Immature natural killer cell (primary cell): ENCODE measurements around the gene TMEM181. TPM values are rescaled to one million over a fixed set of nuclear protein-coding genes. Genes with fewer than 3 reads are reported as not detected.
"Not testable (repeated sequence)": the region's sequence is repeated elsewhere in the genome, so short reads cannot be mapped to it uniquely, and the experiment has no call there.

Source experiments
- DNase-seq, 3 donors: peaks; one replicate each; pipeline ENCODE4 v3.0.0; 2022; ENCODE audit warnings: mixed read lengths in 1 of 3
- H3K27ac Mint-ChIP-seq, 6 donors: one replicate each; pipeline ENCODE4 v1.8.0; 2020; ENCODE audit warnings: mixed read lengths in 6 of 6, mild to moderate bottlenecking in 5 of 6, inconsistent platforms in 4 of 6, moderate library complexity in 3 of 6
- H3K27me3 Mint-ChIP-seq, 3 donors: one replicate each; pipeline ENCODE4 v1.8.0; 2020 to 2021; ENCODE audit warnings: low read depth in 3 of 3, mild to moderate bottlenecking in 3 of 3, mixed read lengths in 3 of 3, moderate library complexity in 3 of 3, inconsistent platforms in 1 of 3
- H3K36me3 Mint-ChIP-seq, 3 donors: one replicate each; pipeline ENCODE4 v1.8.0; 2020; ENCODE audit warnings: mixed read lengths in 3 of 3, inconsistent platforms in 2 of 3, mild to moderate bottlenecking in 2 of 3
- H3K4me1 Mint-ChIP-seq, 2 donors: one replicate each; pipeline ENCODE4 v1.8.0; 2020; ENCODE audit warnings: inconsistent platforms in 2 of 2, mild to moderate bottlenecking in 2 of 2, mixed read lengths in 2 of 2, moderate library complexity in 1 of 2
- H3K4me3 Mint-ChIP-seq, 5 donors: one replicate each; pipeline ENCODE4 v1.8.0; 2020; ENCODE audit warnings: mild to moderate bottlenecking in 5 of 5, mixed read lengths in 5 of 5, inconsistent platforms in 3 of 5, moderate library complexity in 3 of 5
- H3K9me3 Mint-ChIP-seq, 6 donors: one replicate each; pipeline ENCODE4 v1.8.0; 2020; ENCODE audit warnings: mild to moderate bottlenecking in 6 of 6, mixed read lengths in 6 of 6, inconsistent platforms in 4 of 6, moderate library complexity in 3 of 6
- polyA plus RNA-seq, 3 donors: library from polyadenylated mRNA; unstranded; fragments of 300-500 nt; fragmentation: Illumina TruSeq; gene quantifications; one replicate each; pipeline ENCODE4 v1.2.3, GENCODE V29; 2021

The TMEM181 gene
- polyA plus RNA-seq, 3 donors from 2014 or later = 4.3 to 14.8 (median 10.1) TPM

GRCh38 chr6:158663625-158664165 lies 103.8 kb downstream of the TMEM181 start:
- Mint-ChIP-seq H3K4me1 (peaks cover 34 to 47% of the 10 kb centered on the region in 2 donors), H3K36me3 (peaks cover 24 to 59% (median 36%) of the 10 kb centered on the region in 3 donors), H3K9me3 (no peaks in the 10 kb centered on the region), H3K27ac (peak overlapping the region in 1 of 6 donors; percentile 24), H3K27me3 (peaks cover 0 to 12% (median 7%) of the 10 kb centered on the region in 3 donors), H3K4me3 (no peak overlapping the region)
- DNase-seq = no peak

DNA sequence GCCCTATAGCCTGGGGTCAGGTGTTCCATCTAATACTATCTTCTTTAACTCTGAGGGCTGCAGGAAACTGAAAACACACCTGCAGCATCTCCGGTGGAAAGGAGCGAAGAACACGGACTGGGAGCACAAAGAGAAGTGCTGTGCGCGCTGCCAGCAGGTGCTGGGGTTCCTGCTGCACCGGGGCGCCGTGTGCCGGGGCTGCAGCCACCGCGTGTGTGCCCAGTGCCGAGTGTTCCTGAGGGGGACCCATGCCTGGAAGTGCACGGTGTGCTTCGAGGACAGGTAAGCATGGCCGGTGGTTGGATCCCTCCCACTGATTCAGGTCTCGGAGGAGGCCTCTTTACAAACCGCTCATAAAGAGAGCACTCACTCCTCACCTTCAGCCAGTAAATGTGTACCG lies 105.4 kb downstream of the TMEM181 start:
- Mint-ChIP-seq H3K4me3 (no peak overlapping the region), H3K27ac (peak overlapping the region in 2 of 6 donors; percentile 62 to 81), H3K27me3 (peaks cover 0 to 10% (median 6%) of the 10 kb centered on the region in 3 donors), H3K4me1 (peaks cover 24 to 35% of the 10 kb centered on the region in 2 donors), H3K36me3 (peaks cover 33 to 69% (median 43%) of the 10 kb centered on the region in 3 donors), H3K9me3 (no peaks in the 10 kb centered on the region)
- DNase-seq = no peak

DNA sequence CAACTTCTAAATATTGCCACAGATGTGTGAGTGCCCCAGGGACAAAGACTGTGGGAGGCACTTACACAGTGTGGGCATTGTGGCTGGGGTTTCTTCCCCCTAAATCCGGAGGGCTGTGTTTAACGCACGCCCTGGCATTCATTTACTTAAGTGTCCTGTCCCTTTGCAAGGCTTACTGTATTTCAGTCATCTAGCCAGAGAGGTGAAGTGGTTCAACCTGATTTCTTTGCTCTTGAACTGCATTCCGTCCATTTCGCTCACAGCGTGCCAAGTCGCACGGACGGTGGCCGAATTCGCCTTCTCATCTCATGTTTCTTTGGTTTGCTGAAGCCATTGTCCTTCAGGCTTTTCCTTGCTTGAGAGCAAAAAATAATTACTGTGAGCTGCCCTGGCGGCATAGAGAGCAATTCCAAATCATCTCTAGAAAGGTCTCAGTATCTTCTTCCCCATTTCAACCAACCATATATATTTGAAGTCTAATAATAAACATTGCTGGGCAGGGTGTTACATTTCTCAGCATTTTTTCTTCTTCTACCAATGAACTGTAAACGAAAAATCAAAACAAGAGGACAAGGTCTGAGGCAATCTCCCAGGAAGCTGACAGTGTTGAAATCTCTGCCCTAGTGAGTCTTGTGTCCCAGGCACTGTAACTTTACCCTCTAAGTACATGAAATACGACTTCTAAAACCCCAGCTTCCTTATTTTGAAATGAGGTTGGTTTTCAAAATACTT lies 106.9 kb downstream of the TMEM181 start:
- H3K4me3 Mint-ChIP-seq = no peak overlapping the region

DNA sequence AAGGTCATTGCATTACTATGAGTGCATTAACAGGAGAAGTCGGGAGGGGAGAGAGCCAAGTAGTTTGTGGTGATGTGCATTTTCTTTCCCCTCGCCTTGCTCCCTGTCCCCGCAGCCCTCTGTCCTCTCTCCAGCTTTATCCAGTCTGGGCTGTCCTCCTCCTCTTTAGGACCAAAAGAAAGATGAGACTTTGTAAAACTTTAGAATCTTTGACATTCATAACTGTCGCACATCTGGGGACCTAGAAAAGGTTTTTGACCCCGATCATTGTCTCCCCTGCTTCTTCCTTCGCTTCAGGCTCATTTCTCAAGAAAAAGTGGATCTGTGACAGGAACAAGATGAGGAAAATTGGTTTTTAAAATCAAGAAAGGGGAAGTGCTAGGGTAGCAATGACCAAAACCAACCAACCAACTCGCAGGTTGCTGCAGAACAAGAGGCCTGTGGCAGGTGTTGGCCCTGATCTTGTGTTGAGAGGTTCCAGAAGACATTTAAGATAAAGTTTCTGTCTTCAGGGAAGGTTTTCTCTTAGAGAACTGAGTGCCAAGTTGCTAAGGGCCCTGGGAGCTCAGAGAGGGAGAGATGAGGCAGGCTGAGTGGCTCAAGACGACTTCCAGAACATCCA lies 107.6 kb downstream of the TMEM181 start:
- Mint-ChIP-seq H3K4me1 (peaks cover 15 to 25% of the 10 kb centered on the region in 2 donors), H3K9me3 (no peaks in the 10 kb centered on the region), H3K27me3 (peaks cover 2 to 9% (median 4%) of the 10 kb centered on the region in 3 donors), H3K36me3 (peaks cover 25 to 60% (median 36%) of the 10 kb centered on the region in 3 donors), H3K4me3 (no peak overlapping the region), H3K27ac (peak overlapping the region in 5 of 6 donors; percentile 48 to 81 (median 65))
- DNase-seq = no peak

More for the DNA sequence above, 106.9 kb downstream of the TMEM181 start:
- Mint-ChIP-seq H3K27ac (peak overlapping the region in 5 of 6 donors; percentile 48 to 77 (median 65)), H3K9me3 (no peaks in the 10 kb centered on the region), H3K36me3 (peaks cover 32 to 64% (median 41%) of the 10 kb centered on the region in 3 donors), H3K27me3 (peaks cover 2 to 9% (median 4%) of the 10 kb centered on the region in 3 donors), H3K4me1 (peaks cover 15 to 25% of the 10 kb centered on the region in 2 donors)
- DNase-seq = no peak

GRCh38 chr6:158668707-158669103 lies 108.8 kb downstream of the TMEM181 start:
- no peak for DNase-seq
- peaks cover 17 to 25% of the 10 kb centered on the region in 2 donors for H3K4me1 Mint-ChIP-seq
- H3K4me3 Mint-ChIP-seq = no peak overlapping the region
- peak overlapping the region in 5 of 6 donors; percentile 26 to 66 (median 56) for H3K27ac Mint-ChIP-seq
- peaks cover 2 to 5% (median 3%) of the 10 kb centered on the region in 3 donors for H3K27me3 Mint-ChIP-seq
- H3K36me3 Mint-ChIP-seq = peaks cover 21 to 47% (median 29%) of the 10 kb centered on the region in 3 donors
- no peaks in the 10 kb centered on the region for H3K9me3 Mint-ChIP-seq

GRCh38 chr6:158669145-158670035 lies 109.5 kb downstream of the TMEM181 start:
- no peak for DNase-seq
- peaks cover 19 to 31% of the 10 kb centered on the region in 2 donors for H3K4me1 Mint-ChIP-seq
- no peak overlapping the region for H3K4me3 Mint-ChIP-seq
- H3K36me3 Mint-ChIP-seq = peaks cover 27 to 49% (median 35%) of the 10 kb centered on the region in 3 donors
- no peaks in the 10 kb centered on the region for H3K9me3 Mint-ChIP-seq
- H3K27me3 Mint-ChIP-seq = peaks cover 3 to 4% (median 3%) of the 10 kb centered on the region in 3 donors
- H3K27ac Mint-ChIP-seq = peak overlapping the region in 5 of 6 donors; percentile 47 to 77 (median 72)

DNA sequence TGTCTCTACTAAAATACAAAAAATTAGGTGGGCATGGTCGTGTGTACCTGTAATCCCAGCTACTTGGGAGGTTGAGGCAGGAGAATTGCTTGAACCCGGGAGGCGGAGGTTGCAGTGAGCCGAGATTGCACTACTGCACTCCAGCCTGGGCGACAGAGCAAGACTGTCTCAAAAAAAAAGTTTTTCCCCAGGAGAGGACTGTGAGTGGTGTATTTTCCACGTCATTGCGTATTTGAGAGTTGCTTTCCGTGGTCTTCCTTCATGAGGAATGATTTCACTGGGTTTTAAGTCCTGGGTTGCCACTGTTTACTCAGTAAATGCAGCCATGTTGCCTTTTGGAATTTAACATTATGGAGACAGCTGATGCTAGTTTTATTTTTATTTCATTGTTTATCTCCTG lies 112.2 kb downstream of the TMEM181 start:
- Mint-ChIP-seq H3K27ac (peak overlapping the region in 3 of 6 donors; percentile 34 to 59 (median 40)), H3K36me3 (peaks cover 25 to 41% (median 28%) of the 10 kb centered on the region in 3 donors), H3K4me1 (peaks cover 13 to 29% of the 10 kb centered on the region in 2 donors)
- H3K9me3 Mint-ChIP-seq, H3K27me3 Mint-ChIP-seq, DNase-seq, H3K4me3 Mint-ChIP-seq: not testable (repeated sequence)

DNA sequence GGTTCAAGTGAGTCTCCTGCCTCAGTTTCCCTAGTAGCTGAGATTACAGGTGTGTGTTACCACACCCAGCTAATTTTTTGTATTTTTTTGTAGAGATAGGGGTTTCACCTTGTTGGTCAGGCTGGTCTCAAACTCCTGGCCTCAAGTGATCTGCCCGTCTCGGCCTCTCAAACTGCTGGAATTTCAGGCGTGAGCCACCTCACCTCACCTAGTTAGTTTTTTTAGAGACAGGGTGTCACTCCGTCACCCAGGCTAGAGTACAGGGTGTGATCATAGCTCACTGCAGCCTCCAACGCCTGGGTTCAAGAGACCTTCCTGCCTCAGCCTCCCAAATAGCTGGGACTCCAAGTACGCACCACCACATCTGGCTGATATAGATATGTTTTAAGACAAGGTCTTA lies 112.8 kb downstream of the TMEM181 start:
- DNase-seq = no peak
- peak overlapping the region in 3 of 6 donors; percentile 7 to 84 (median 14) for H3K27ac Mint-ChIP-seq
- H3K27me3 Mint-ChIP-seq = peaks cover 2 to 6% (median 3%) of the 10 kb centered on the region in 3 donors
- H3K9me3 Mint-ChIP-seq = no peaks in the 10 kb centered on the region
- no peak overlapping the region for H3K4me3 Mint-ChIP-seq
- H3K36me3 Mint-ChIP-seq = peaks cover 24 to 40% (median 29%) of the 10 kb centered on the region in 3 donors
- H3K4me1 Mint-ChIP-seq = peaks cover 14 to 23% of the 10 kb centered on the region in 2 donors

GRCh38 chr6:158674342-158675131 lies 114.6 kb downstream of the TMEM181 start:
- Mint-ChIP-seq H3K36me3 (peaks cover 18 to 30% (median 24%) of the 10 kb centered on the region in 3 donors), H3K9me3 (no peaks in the 10 kb centered on the region), H3K27me3 (peaks cover 3 to 4% (median 4%) of the 10 kb centered on the region in 3 donors), H3K27ac (peak overlapping the region; percentile 5 to 80 (median 64)), H3K4me1 (peaks cover 16 to 17% of the 10 kb centered on the region in 2 donors), H3K4me3 (no peak overlapping the region)
- no peak for DNase-seq

GRCh38 chr6:158677094-158677493 lies 117.2 kb downstream of the TMEM181 start:
- Mint-ChIP-seq H3K27ac (peak overlapping the region in 1 of 6 donors; percentile 53), H3K36me3 (peaks cover 25 to 47% (median 30%) of the 10 kb centered on the region in 3 donors), H3K4me1 (peaks cover 22 to 38% of the 10 kb centered on the region in 2 donors)
- not testable (repeated sequence) for H3K4me3 Mint-ChIP-seq, DNase-seq, H3K9me3 Mint-ChIP-seq, H3K27me3 Mint-ChIP-seq

- Mint-ChIP-seq H3K4me3 (no peak overlapping the region), H3K27me3 (peaks cover under 1 to 9% (median 4%) of the 10 kb centered on the region in 3 donors), H3K27ac (peak overlapping the region in 4 of 6 donors; percentile 47 to 75 (median 55)), H3K4me1 (peaks cover 21 to 38% of the 10 kb centered on the region in 2 donors), H3K9me3 (no peaks in the 10 kb centered on the region), H3K36me3 (peaks cover 32 to 54% (median 37%) of the 10 kb centered on the region in 3 donors)
- DNase-seq = no peak
Measured at GRCh38 chr6:158677906-158678578, 118.2 kb downstream of the TMEM181 start.

DNA sequence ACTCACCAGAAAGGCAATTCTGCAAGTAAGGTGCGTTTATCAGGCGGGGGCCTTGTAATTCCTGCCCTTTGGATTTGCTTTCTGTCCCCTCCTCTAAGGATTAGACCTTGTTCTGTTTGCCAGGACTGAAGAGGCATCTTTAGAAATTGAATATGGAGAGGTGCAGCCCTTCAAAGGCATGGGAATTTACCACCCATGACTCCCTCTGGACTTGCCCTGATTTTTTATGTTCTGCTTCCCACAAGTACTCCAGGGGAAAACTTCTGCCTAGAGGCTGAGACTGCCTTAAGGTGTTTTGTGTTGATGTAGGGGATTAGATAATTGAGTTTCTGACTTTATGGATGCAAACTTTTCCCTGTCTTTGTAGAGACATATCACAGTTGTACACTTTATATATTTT lies 120.1 kb downstream of the TMEM181 start:
- H3K36me3 Mint-ChIP-seq = peaks cover 31 to 58% (median 36%) of the 10 kb centered on the region in 3 donors
- H3K4me3 Mint-ChIP-seq = no peak overlapping the region
- H3K27ac Mint-ChIP-seq = peak overlapping the region; percentile 20 to 89 (median 76)
- H3K27me3 Mint-ChIP-seq = peaks cover 0 to 7% (median 4%) of the 10 kb centered on the region in 3 donors
- H3K4me1 Mint-ChIP-seq = peaks cover 31 to 46% of the 10 kb centered on the region in 2 donors
- no peaks in the 10 kb centered on the region for H3K9me3 Mint-ChIP-seq
- DNase-seq = no peak
